ENCODE measurements around the gene HOXC11. TPM values are rescaled to one million over a fixed set of nuclear protein-coding genes. Genes with fewer than 3 reads are reported as not detected.

Gene HOXC11
- total and polyA plus RNA-seq, 2 donors (not counting 1 experiment from before 2014, with no cell fraction given) = not detected

GRCh38 chr12:53939141-53940108 is 33.5 kb upstream of the HOXC11 start:
- no peak overlapping the region for H2AFZ ChIP-seq (ENCODE audit: insufficient read depth, low read depth, low read length, poor library complexity, severe bottlenecking)
- peaks cover 77% of the 10 kb centered on the region for H3K27me3 Mint-ChIP-seq
- POLR2A ChIA-PET = no interaction called here
- H3K4me2 ChIP-seq (replicated peaks; ENCODE audit: low read depth, low read length, poor library complexity, severe bottlenecking) = peak overlapping the region; percentile 39
- peak; percentile 39 for DNase-seq
- H3K4me1 ChIP-seq (ENCODE audit: control insufficient read depth in 2 of 2, insufficient read depth in 2 of 2, low read length in 2 of 2) = peaks cover 10 to 25% of the 10 kb centered on the region in 2 donors
- intact Hi-C loops (cut with micrococcal nuclease) = loop anchor here (5.0 kb wide), 1 partner anchor 48 kb away; the partner anchor contains the start of gene HOXC10
- peaks cover 0 to 84% (median 74%) of the 10 kb centered on the region in 4 experiments for H3K27me3 ChIP-seq (replicated peaks in 1 of 4; ENCODE audit: control extremely low read depth in 1 of 4, control insufficient read depth in 3 of 4, insufficient read depth in 4 of 4, low read length in 3 of 4)
- CTCF ChIA-PET = no interaction called here
- TF ChIP-seq EZH2 (IDR thresholded peaks at IDR 0.05; ENCODE audit: borderline replicate concordance, insufficient read depth, low read depth, low read length, poor library complexity, severe bottlenecking) (no peak), CTCF (IDR thresholded peaks at IDR 0.05) (no peak)
- H3K79me2 ChIP-seq (ENCODE audit: control insufficient read depth, insufficient read depth, low read length) = no peaks in the 10 kb centered on the region
- H3K27ac Mint-ChIP-seq = no peak overlapping the region
- H3K9ac ChIP-seq (ENCODE audit: low read length) = no peak overlapping the region
- H3K4me1 Mint-ChIP-seq = peaks cover 10% of the 10 kb centered on the region
- no peak for ATAC-seq (ENCODE audit: low read depth)
- H3K4me3 ChIP-seq (ENCODE audit: control extremely low read depth in 1 of 5, extremely low read depth in 1 of 5, insufficient read depth in 1 of 5, low read depth in 2 of 5, low read length in 4 of 5) = no peak overlapping the region
- peaks cover 0 to 49% (median 2%) of the 10 kb centered on the region in 3 donors for H3K9me3 ChIP-seq (ENCODE audit: control extremely low read depth in 1 of 3, control insufficient read depth in 2 of 3, insufficient read depth in 1 of 3, low read length in 2 of 3)
- no peaks in the 10 kb centered on the region for H3K9me3 Mint-ChIP-seq (ENCODE audit: insufficient read depth)
- WGBS (ENCODE audit: insufficient coverage) = 16% methylated on average over 86 of the region's 91 CpGs
- no peaks in the 10 kb centered on the region for H4K20me1 ChIP-seq (ENCODE audit: control insufficient read depth, insufficient read depth, low read length, poor library complexity, severe bottlenecking)
- H3K4me3 Mint-ChIP-seq = no peak overlapping the region
- H3K27ac ChIP-seq (ENCODE audit: low read length in 2 of 2) = no peak overlapping the region
- no peaks in the 10 kb centered on the region for H3K36me3 ChIP-seq (replicated peaks in 1 of 2; ENCODE audit: control extremely low read depth in 1 of 2, control insufficient read depth in 1 of 2, extremely low read depth in 1 of 2, insufficient read depth in 2 of 2, low read length in 1 of 2)
